Immature natural killer cell (primary cell): ENCODE measurements around the gene TBC1D16. TPM values are rescaled to one million over a fixed set of nuclear protein-coding genes. Genes with fewer than 3 reads are reported as not detected.
"Not testable (repeated sequence)": the region's sequence is repeated elsewhere in the genome, so short reads cannot be mapped to it uniquely, and the experiment has no call there.

Experiments
- DNase-seq, 3 donors: peaks; one replicate each; pipeline ENCODE4 v3.0.0; 2022; ENCODE audit warnings: mixed read lengths in 1 of 3
- H3K27ac Mint-ChIP-seq, 6 donors: one replicate each; pipeline ENCODE4 v1.8.0; 2020; ENCODE audit warnings: mixed read lengths in 6 of 6, mild to moderate bottlenecking in 5 of 6, inconsistent platforms in 4 of 6, moderate library complexity in 3 of 6
- H3K27me3 Mint-ChIP-seq, 3 donors: one replicate each; pipeline ENCODE4 v1.8.0; 2020 to 2021; ENCODE audit warnings: low read depth in 3 of 3, mild to moderate bottlenecking in 3 of 3, mixed read lengths in 3 of 3, moderate library complexity in 3 of 3, inconsistent platforms in 1 of 3
- H3K36me3 Mint-ChIP-seq, 3 donors: one replicate each; pipeline ENCODE4 v1.8.0; 2020; ENCODE audit warnings: mixed read lengths in 3 of 3, inconsistent platforms in 2 of 3, mild to moderate bottlenecking in 2 of 3
- H3K4me1 Mint-ChIP-seq, 2 donors: one replicate each; pipeline ENCODE4 v1.8.0; 2020; ENCODE audit warnings: inconsistent platforms in 2 of 2, mild to moderate bottlenecking in 2 of 2, mixed read lengths in 2 of 2, moderate library complexity in 1 of 2
- H3K4me3 Mint-ChIP-seq, 5 donors: one replicate each; pipeline ENCODE4 v1.8.0; 2020; ENCODE audit warnings: mild to moderate bottlenecking in 5 of 5, mixed read lengths in 5 of 5, inconsistent platforms in 3 of 5, moderate library complexity in 3 of 5
- H3K9me3 Mint-ChIP-seq, 6 donors: one replicate each; pipeline ENCODE4 v1.8.0; 2020; ENCODE audit warnings: mild to moderate bottlenecking in 6 of 6, mixed read lengths in 6 of 6, inconsistent platforms in 4 of 6, moderate library complexity in 3 of 6
- polyA plus RNA-seq, 3 donors: library from polyadenylated mRNA; unstranded; fragments of 300-500 nt; fragmentation: Illumina TruSeq; gene quantifications; one replicate each; pipeline ENCODE4 v1.2.3, GENCODE V29; 2021

TBC1D16 gene
- polyA plus RNA-seq, 3 donors from 2014 or later, result 0.27 TPM; not detected in 2

- peaks cover 1 to 4% (median 4%) of the 10 kb centered on the region in 3 donors for H3K27me3 Mint-ChIP-seq
- no peak for DNase-seq
- no peaks in the 10 kb centered on the region for H3K36me3 Mint-ChIP-seq
- no peaks in the 10 kb centered on the region for H3K9me3 Mint-ChIP-seq
- H3K4me1 Mint-ChIP-seq, result no peaks in the 10 kb centered on the region
- no peak overlapping the region for H3K27ac Mint-ChIP-seq
- no peak overlapping the region for H3K4me3 Mint-ChIP-seq
Measured at GRCh38 chr17:79911430-79912399, 124.0 kb downstream of the TBC1D16 start.

- Mint-ChIP-seq H3K36me3 (no peaks in the 10 kb centered on the region), H3K27me3 (peaks cover 1 to 6% (median 2%) of the 10 kb centered on the region in 3 donors), H3K4me1 (no peaks in the 10 kb centered on the region), H3K4me3 (no peak overlapping the region), H3K9me3 (no peaks in the 10 kb centered on the region), H3K27ac (no peak overlapping the region)
- DNase-seq, result no peak
Measured at GRCh38 chr17:79910985-79911361, 124.7 kb downstream of the TBC1D16 start.

- H3K4me3 Mint-ChIP-seq, result no peak overlapping the region
- peaks cover 1 to 13% (median 5%) of the 10 kb centered on the region in 3 donors for H3K27me3 Mint-ChIP-seq
- no peaks in the 10 kb centered on the region for H3K36me3 Mint-ChIP-seq
- no peak overlapping the region for H3K27ac Mint-ChIP-seq
- DNase-seq, result no peak
- no peaks in the 10 kb centered on the region for H3K4me1 Mint-ChIP-seq
- H3K9me3 Mint-ChIP-seq, result no peaks in the 10 kb centered on the region
Measured at GRCh38 chr17:79909121-79909520, 126.6 kb downstream of the TBC1D16 start.

GRCh38 chr17:79907850-79908249 is 127.8 kb downstream of the TBC1D16 start:
- H3K27ac Mint-ChIP-seq, result no peak overlapping the region
- peaks cover 1 to 13% (median 5%) of the 10 kb centered on the region in 3 donors for H3K27me3 Mint-ChIP-seq
- no peaks in the 10 kb centered on the region for H3K9me3 Mint-ChIP-seq
- H3K36me3 Mint-ChIP-seq, result no peaks in the 10 kb centered on the region
- no peak for DNase-seq
- H3K4me3 Mint-ChIP-seq, result no peak overlapping the region
- no peaks in the 10 kb centered on the region for H3K4me1 Mint-ChIP-seq

GRCh38 chr17:79907217-79907715 is 128.4 kb downstream of the TBC1D16 start:
- Mint-ChIP-seq H3K36me3 (no peaks in the 10 kb centered on the region), H3K4me1 (no peaks in the 10 kb centered on the region), H3K4me3 (no peak overlapping the region), H3K27me3 (peaks cover 5 to 13% (median 5%) of the 10 kb centered on the region in 3 donors), H3K27ac (no peak overlapping the region), H3K9me3 (no peaks in the 10 kb centered on the region)
- no peak for DNase-seq

GRCh38 chr17:79905832-79906231 is 129.8 kb downstream of the TBC1D16 start:
- Mint-ChIP-seq H3K4me1 (no peaks in the 10 kb centered on the region), H3K4me3 (no peak overlapping the region), H3K27ac (no peak overlapping the region), H3K27me3 (peaks cover 5 to 9% (median 5%) of the 10 kb centered on the region in 3 donors), H3K36me3 (no peaks in the 10 kb centered on the region), H3K9me3 (no peaks in the 10 kb centered on the region)
- DNase-seq, result no peak

- peaks cover 5 to 9% (median 9%) of the 10 kb centered on the region in 3 donors for H3K27me3 Mint-ChIP-seq
- H3K9me3 Mint-ChIP-seq, result no peaks in the 10 kb centered on the region
- H3K4me3 Mint-ChIP-seq, result no peak overlapping the region
- no peak for DNase-seq
- no peaks in the 10 kb centered on the region for H3K36me3 Mint-ChIP-seq
- H3K4me1 Mint-ChIP-seq, result no peaks in the 10 kb centered on the region
- no peak overlapping the region for H3K27ac Mint-ChIP-seq
Measured at GRCh38 chr17:79904865-79905264, 130.8 kb downstream of the TBC1D16 start.

GRCh38 chr17:79902146-79902791 is 133.4 kb downstream of the TBC1D16 start:
- no peaks in the 10 kb centered on the region for H3K36me3 Mint-ChIP-seq
- DNase-seq, result no peak
- H3K27ac Mint-ChIP-seq, result no peak overlapping the region
- no peaks in the 10 kb centered on the region for H3K4me1 Mint-ChIP-seq
- H3K4me3 Mint-ChIP-seq, result no peak overlapping the region
- H3K27me3 Mint-ChIP-seq, result peaks cover 5 to 9% (median 8%) of the 10 kb centered on the region in 3 donors
- no peaks in the 10 kb centered on the region for H3K9me3 Mint-ChIP-seq

GRCh38 chr17:79901131-79901530 is 134.5 kb downstream of the TBC1D16 start:
- no peaks in the 10 kb centered on the region for H3K36me3 Mint-ChIP-seq
- H3K4me3 Mint-ChIP-seq, result no peak overlapping the region
- DNase-seq, result no peak
- H3K4me1 Mint-ChIP-seq, result no peaks in the 10 kb centered on the region
- H3K9me3 Mint-ChIP-seq, result no peaks in the 10 kb centered on the region
- H3K27ac Mint-ChIP-seq, result no peak overlapping the region
- peaks cover 5 to 10% (median 9%) of the 10 kb centered on the region in 3 donors for H3K27me3 Mint-ChIP-seq

GRCh38 chr17:79899584-79899983 is 136.1 kb downstream of the TBC1D16 start:
- Mint-ChIP-seq H3K9me3 (no peaks in the 10 kb centered on the region), H3K27ac (no peak overlapping the region), H3K4me1 (no peaks in the 10 kb centered on the region), H3K4me3 (no peak overlapping the region), H3K36me3 (no peaks in the 10 kb centered on the region), H3K27me3 (peaks cover 3 to 10% (median 5%) of the 10 kb centered on the region in 3 donors)
- no peak for DNase-seq

- DNase-seq, result no peak
- H3K4me1 Mint-ChIP-seq, result no peaks in the 10 kb centered on the region
- H3K27me3 Mint-ChIP-seq, result peaks cover under 1 to 6% (median 2%) of the 10 kb centered on the region in 3 donors
- H3K4me3 Mint-ChIP-seq, result no peak overlapping the region
- H3K27ac Mint-ChIP-seq, result no peak overlapping the region
- H3K36me3 Mint-ChIP-seq, result no peaks in the 10 kb centered on the region
- H3K9me3 Mint-ChIP-seq, result no peaks in the 10 kb centered on the region
Measured at GRCh38 chr17:79897243-79898063, 138.2 kb downstream of the TBC1D16 start.

- H3K27ac Mint-ChIP-seq, H3K36me3 Mint-ChIP-seq, H3K4me1 Mint-ChIP-seq, H3K4me3 Mint-ChIP-seq, H3K9me3 Mint-ChIP-seq, DNase-seq: not testable (repeated sequence)
- H3K27me3 Mint-ChIP-seq, result peaks cover 8 to 11% (median 9%) of the 10 kb centered on the region in 3 donors
Measured at GRCh38 chr17:79893457-79893856, 142.2 kb downstream of the TBC1D16 start.

GRCh38 chr17:79892457-79893241 is 143.0 kb downstream of the TBC1D16 start:
- no peaks in the 10 kb centered on the region for H3K9me3 Mint-ChIP-seq
- no peak for DNase-seq
- no peak overlapping the region for H3K4me3 Mint-ChIP-seq
- H3K27me3 Mint-ChIP-seq, result peaks cover 9 to 11% (median 10%) of the 10 kb centered on the region in 3 donors
- H3K27ac Mint-ChIP-seq, result no peak overlapping the region
- H3K36me3 Mint-ChIP-seq, result no peaks in the 10 kb centered on the region
- H3K4me1 Mint-ChIP-seq, result no peaks in the 10 kb centered on the region
